Esophagus squamous epithelium (tissue), 4 donors: Measurements from ENCODE around the gene DEFB108B.
"Not testable (repeated sequence)": the region's sequence is repeated elsewhere in the genome, so short reads cannot be mapped to it uniquely, and the experiment has no call there.

ENCODE experiments used
- CTCF ChIP-seq, 6 experiments: fragments of 450-650 bp in 4 of 6; fragments of 200-600 bp in 2 of 6; sonication (generic) in 2 of 6; IDR thresholded peaks; one replicate each; pipeline ENCODE4 v1.5.1; 2016 to 2019; ENCODE audit warnings: antibody characterized with exemption in 6 of 6, mild to moderate bottlenecking in 4 of 6, moderate library complexity in 4 of 6
- POLR2A ChIP-seq, 4 donors: fragments of 450-650 bp; IDR thresholded peaks; one replicate each; pipeline ENCODE4 v1.6.1; 2017; ENCODE audit warnings: antibody characterized with exemption in 4 of 4, mild to moderate bottlenecking in 4 of 4, moderate library complexity in 3 of 4

GRCh38 chr11:71791111-71791510, 41.9 kb upstream of the DEFB108B start:
- not testable (repeated sequence) for TF ChIP-seq CTCF, POLR2A (IDR thresholded peaks at IDR 0.05)
